ENCODE data around the gene ZFYVE28.
A peak's percentile ranks its signal among the peaks of the same experiment; 100 is the strongest.
"Not testable (repeated sequence)": the region's sequence is repeated elsewhere in the genome, so short reads cannot be mapped to it uniquely, and the experiment has no call there.

Gene ZFYVE28

DNA sequence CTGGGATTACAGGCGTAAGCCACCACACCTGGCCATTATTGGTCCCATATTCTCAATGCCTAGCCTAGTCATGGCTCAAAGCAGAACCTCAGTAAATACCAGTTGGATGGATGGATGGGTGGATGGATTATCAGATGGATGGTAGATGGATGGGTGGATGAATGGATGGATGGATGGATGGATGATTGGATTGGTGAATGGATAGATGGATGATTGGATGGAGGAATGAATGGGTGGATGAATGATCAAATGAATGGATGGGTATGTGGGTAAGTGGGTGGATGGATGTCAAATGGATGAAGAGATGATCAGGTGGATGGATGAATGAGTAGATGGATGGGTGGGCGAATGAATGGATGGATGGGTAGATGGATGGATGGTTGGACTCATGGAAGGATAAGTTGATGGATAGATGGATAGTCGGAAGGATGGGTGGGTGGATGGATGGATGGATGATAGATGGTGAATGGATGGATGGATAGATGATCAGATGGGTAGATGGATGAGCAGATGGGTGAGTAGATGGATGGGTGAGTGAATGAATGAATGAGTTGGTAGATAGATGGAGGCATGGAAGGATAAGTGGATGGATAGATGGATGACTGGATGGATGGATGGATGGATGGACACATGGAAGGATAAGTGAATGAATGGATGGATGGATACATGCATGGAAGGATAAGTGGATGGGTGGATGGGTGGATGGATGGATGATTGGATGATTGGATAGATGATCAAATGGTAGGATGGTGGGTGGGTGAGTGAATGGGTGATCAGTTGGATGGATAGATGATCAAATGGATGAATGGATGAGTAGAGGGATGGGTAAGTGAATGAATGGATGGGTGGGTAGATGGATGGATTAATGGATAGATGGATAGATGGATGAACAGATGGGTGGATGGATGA, 28.5 kb upstream of the ZFYVE28 start:
- no peak for DNase-seq

DNA sequence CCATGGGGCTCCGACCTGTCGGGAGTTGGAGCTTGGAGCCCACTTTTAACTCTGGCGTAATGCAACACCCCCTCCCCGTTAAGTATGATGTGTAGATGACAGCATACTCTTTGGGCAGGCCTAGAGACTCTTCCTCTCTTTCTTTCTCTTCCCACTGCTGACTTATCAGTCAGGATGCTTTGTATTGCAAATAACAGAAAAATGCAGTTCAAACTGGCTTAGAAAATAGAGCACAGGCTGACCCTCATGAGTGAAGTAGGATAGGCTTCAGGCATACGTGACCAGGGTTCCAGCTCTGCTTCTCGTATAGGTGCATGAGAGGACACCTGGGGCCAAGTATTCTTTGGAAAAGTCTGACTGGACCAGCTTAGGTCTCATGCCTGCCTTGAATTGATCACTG, 27.1 kb upstream of the ZFYVE28 start:
- no peak for DNase-seq

DNA sequence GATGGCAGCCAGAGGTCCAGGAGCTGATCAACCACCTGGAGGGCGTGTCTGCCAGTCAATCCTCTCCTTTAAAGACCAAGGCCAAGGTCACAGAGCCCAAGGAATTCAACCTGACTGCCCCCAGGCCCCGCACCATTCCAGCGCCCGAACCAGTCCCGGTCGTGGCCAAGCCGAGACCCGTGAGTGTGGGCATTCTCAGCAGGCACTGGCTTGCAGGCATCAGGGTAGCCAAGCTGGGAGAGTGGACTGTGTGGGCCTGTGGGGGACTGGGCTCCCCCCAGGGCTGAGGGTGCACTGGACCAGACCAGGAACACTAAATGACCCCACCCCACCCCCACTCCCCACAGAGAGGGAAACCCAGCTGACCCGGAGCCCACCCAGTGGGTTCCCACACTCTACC, 26.7 kb upstream of the ZFYVE28 start:
- DNase-seq, result no peak

DNA sequence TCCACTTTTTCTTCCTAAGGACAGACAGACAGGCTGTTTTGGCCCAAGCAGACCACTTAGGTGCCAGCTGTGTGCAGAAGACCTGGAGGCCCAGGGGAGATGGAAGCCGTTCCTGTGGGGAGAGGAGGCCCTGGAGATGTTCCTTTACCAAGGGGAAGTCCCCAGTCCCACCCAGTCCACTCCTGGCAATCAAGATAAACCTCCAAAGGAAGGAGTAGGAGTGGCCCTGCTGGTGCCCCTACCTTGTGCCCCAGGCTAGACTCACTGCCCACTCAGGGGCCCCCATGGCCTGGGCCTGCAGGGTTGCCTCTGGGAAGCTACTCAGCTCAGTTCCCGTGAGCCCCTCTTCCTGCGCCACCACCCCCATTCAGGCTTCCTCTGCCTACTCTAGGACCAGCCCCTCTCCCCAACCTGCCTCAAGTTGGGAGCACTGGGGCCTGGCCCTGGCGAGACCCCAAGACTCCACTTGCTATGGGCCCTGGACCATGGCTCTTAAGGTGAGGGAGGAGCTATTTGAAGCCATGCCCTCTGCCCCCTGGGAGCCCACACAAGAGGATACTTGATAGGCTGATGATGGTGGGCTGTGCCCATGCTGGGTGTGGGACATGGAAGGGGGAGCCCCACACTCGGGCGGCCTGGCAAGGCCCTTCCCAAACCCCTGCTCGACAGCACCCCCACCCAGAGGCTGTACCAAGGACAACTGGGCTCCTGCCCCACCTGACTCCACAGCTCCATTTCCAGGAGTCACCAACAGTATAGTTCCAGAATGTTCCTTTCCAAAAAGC, 25.7 kb upstream of the ZFYVE28 start:
- DNase-seq, result no peak

DNA sequence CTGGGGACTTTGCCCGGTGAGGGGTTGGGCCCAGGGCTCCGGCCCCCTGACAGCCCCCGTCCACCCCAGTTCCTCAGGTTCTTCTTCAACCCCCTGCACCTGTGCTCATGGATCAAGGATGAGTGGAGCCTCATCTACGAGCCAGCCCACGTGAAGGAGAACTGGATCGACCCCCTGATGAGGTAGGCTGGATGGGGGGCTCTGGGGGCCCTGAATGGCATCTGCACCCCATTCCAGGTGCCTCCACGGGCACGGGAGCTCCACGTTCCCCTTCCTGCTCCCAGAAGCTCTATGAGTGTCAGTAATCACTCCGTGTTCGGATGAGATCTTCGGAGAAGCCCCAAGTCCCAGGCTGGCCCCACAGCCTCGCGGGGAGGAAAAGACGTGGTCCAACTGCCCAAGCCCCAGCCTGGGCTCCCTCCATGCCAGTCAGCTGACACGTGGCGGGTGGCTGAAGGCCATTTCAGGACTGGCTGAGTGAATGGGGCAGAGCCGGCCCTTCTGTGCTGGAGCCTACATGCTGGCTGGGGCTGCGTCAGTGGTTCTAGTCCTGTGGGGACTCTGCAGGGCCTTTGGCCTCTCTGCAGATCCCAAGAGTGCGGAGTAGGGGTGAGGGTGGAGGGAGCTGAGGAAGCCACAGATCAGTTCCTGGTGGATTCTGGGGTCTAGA, 24.8 kb upstream of the ZFYVE28 start:
- DNase-seq, result no peak

DNA sequence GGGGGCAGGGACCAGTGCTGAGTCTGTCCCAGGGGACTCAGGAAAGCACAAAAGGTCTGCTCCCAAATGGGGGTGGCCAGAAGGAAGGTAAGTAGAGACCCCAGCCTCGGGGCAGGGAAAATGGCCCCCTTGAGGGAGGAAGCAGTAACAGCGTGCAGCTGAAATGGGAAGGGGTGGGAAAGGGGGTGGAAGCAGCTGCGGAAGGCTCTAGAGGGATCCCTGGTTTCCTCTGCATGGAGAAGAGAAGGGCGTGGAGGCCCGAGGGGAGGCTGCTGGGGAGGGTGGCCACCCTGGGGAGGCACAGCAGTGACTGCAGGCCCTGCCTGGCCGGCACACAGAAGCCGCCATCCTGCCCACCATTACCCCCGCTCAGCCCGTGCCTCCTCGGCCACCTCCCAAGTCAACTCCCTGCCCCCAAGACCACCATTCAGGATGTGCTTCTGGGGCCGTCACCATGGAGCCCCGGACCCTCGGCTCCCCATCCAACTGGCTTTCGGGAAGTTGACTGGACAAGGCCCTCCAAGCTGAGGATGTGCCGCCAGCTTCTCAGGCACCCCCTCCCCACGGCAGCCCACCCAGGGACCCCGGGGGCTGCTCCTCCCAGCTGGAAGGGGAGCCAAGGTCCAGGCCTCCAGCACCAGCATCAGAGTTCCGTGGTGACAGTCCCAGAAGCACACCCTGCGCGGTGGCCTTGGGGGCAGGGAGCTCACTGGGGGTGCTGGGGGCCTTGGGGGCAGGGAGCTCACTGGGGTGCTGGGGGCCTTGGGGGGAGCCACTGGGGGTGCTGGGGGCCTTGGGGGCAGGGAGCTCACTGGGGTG, 23.9 kb upstream of the ZFYVE28 start:
- DNase-seq, result no peak

DNA sequence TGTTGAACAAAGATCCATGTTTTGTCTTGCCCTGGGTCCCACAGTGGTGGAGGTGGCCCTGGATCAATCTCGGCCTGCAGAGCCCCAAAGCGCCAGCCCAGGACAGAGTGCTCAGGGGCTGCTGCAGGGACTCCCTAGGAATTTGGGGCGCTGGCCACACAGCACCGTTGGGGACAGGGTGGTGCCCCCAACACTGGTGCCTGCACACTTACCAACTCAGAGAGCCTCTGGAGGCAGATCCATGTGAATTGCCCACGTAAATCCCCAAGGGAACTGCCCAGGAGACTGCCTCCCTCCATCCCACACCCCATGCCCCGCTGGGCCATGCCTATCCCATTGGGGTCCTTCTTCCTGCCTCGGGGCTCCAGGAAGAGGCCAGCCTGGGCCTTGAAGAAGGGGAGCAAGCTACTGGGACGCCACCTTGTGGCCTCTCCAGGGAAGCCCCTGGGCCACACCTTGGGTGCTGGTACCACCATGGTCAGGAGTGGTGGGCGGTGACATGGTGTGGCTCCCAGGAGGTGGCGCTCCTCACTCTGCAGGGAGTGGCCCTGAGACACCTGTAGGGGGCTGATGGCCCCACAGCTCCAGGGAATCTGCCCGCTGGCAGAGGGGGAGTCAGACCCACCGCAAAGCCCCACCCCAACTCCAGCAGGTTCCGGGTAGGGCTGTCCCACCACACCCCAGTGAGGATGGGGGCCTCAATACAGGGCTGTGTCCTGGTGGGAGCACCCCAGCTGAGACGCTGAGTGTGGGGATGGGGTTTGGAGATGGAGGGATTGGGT, 23.1 kb upstream of the ZFYVE28 start:
- peak in 4 of 51 donors; percentile 11 to 30 (median 26) for DNase-seq

DNA sequence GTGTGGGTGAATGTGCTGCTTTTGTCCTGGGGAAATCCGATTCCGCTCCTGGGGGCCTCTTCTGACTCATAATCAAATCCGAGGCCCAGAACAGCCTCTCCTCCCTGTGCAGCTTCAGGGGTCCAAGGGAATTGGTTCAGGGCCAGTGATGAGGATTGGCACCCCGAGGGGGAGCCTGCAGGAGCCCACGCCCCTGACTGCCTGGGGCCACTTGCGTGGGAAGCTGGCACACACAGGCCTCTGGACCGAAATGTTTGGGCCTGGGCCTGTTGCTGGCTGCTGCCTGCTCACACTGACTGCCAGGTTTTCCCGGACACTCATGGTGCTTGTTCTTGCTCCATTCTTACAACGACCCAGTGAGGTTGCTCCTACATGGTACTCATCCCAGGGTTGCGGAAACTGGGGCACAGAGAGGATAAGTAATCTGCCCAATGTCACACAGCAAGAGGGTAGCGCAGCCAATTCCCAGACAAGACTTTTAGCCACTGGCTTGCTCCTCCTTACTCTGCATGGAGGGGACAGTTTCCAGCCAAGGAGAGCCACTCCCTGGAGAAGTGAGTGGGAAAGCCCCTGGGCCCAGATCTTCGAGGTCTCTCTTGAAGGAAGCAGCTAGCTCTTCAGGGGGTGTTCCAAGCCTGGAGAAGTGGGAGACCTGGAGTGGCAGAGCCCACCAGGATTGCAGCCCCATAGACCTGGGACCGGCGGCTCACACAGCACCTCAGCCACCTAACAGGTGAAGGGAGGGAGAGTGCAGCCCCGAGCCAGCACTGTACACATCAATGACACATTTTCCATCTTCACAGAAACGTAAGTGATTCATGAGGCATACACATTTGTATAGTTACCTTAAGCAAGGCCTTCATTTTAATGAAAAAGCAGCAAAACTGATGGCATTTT, 20.6 kb upstream of the ZFYVE28 start:
- DNase-seq, result peak in 18 of 51 donors; percentile 13 to 71 (median 42)

DNA sequence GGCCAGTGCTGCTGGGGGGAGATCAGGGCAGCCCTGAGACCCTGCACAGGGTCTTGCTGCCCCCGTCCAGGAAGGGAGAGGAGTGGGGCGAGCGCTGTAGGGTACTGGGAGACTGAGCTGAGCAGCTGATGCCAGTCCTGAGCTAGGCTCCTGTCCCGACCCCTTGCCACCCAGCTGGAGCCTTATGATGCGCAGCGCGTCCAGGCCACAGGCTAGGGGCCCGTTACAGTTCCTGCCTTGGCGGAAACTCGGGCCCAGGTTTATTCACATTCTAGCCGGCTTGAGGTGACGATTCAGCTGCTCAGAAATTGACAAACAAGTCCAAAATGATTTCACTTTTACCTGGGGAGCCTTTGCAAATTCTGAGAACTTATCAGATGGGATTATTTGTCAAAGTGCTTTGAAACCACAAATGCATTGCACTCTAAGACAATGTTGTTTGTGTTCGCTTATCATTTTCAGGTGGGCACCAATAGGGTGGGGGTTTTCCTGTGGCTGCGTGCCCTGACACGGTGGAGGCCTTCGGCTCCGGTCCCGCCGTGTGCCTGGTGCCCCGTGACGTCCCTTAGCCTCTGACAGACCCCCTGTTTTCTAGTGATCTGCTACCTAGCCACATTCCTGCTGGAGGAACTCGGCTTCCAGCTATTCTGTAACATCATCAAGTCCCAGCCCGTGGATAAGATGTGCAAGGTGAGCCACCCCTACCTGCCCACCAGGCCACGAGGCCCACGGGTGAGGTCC, 19.2 kb upstream of the ZFYVE28 start:
- DNase-seq, result no peak

DNA sequence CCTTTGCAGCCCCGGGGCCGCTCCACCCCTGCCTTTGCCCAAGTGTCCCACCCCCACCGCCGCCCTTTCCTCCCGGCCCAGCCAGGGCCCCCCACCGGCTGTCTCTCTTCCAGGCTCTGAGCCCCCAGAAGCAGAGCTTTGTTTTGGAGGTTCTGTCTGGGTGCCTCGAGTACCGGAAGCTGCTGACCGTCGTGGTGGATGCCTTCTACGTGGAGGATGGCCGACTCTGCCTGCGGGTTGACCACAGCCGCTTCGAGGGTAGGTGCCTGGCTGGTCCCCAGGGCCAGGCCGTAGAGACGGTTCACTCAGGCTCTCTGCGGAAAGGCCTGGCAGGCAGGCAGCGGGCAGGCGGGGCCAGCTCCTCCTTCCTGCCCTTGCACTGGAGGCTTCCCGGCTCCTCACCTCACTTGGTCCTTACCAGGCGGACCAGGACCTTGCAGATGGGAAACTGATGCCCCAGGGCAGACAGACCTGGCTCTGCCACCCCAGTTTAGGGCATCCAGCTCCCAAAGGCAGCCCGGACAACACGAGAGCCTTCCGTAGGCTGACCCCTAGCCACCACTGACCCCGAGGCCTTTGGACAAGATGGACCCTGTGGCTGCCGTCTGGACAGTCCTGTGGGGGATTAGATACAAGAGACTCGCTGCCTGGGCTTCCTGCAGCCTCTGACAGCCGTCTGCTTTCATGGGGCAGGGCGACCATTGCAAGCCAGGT, 18.5 kb upstream of the ZFYVE28 start:
- DNase-seq, result no peak

DNA sequence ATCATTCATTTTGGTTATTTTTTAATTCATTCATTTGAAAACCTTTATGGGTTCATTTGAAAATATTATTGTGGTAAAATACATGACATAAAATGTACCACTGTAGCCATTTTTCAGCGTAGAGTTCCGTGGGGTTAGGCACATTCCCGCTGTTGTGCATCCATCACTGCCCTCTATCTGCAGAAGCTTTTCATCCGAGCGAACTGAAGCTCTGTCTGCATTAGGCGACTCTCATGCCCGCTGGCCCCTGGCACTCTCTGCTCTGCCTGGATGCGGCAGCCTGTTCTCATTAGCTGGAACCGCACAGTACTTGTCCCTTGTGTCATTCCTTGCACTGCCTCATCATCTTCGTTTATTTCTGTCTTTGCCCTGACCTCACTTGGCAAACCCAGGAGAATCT, 17.9 kb upstream of the ZFYVE28 start:
- DNase-seq, result peak in 31 of 51 donors; percentile 16 to 81 (median 50)

DNA sequence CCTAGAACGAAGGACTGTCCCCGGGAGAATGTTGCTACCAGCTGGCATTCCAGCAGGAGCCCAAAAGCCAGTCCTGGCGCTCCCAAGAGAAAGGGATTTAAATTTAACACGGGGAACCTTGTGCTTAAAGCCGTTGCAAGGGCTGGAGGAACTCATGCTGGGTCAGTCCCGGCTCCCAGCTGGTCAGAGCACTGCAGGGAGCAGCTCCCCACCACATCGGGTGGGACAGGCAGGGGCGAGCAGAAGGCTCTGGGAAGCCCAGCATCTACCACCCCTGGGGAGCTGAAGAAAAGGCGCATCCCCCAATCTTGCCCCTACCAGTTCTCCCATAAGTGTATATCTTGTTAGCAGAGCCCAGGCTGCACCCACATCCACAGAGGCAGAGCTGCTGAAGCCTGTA, 16.0 kb upstream of the ZFYVE28 start:
- no peak for DNase-seq

DNA sequence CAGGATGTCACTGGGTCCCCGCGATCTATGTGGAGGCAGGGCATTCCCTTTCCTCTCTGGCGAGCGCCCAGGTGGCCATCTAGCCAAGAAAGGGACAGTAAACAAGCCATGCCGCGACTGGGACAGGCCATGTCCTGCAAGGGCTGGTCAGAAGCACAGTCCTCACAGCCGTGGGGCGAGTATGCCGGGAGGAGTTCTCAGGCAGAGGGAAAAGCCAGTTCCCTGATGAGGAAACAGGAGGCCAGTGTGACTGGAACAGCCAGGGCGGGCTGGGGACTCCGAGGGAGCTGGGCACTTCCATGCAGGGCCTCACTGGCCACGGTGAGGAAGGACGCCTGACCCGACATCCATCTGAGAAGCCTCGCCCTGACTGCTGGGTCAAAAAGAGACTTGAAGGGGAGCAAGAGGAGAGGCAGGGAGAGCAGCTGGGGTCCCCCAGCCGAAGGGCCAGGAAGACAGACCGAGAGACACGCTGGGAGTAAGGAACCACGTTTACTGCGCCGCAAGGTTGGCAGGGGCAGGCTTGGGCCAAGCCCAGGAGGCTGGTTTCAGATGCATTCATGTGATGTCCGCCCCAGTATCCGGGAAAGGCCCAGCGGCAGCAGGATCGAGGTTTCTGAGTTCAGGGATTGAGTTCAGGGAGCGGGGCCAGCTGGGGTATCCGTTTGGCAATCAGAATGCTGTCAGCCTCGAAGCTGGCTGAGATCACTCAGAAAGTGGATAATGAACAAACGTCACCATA, 15.3 kb upstream of the ZFYVE28 start:
- peak in 22 of 51 donors; percentile 21 to 66 (median 52) for DNase-seq

DNA sequence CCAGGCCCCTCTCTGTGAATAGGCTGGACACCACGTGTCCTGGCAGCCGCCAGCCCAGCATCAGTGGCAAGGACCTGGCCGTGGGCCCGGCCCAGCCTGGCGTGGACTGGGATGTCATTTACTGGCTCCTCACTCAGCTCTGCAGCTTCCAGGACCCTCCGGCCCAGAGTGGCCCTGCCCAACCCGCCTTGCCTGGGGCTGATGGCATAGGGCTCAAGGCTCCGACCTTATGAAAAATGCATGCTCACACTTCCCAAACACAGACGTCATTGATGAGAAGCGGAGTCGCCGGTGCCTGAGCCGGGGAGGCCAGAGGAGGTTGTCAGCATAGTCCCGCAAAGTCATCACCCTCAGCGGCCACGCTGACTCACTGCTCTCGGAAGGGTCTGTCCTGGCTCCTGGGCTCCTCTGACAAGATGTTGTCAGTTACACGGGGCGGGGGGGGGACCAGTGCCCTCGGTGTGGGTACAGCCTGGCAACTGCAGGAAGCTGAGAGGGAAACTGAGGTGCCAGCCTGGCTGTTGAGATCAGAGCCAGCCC, 14.6 kb upstream of the ZFYVE28 start:
- DNase-seq, result peak in 49 of 51 donors; percentile 31 to 98 (median 78)

DNA sequence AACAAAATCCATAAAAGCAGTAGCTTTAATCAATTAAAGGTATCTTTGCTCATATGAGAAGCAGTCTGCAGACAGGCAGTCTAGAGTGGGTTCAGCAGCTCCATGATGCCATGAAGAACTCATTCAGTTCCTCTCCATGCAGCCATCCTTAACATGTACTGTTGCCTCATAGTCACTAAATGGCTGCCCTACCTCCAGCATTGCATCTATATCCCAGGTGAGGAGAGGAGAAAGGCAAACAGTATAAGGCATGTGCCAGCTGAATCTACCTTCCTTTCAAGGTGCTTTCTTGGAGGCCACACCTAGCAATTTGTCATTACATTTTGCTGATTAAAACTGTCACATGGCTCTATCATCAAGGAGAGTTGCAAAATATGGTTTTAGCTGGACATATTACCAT, 13.6 kb upstream of the ZFYVE28 start:
- no peak for DNase-seq

DNA sequence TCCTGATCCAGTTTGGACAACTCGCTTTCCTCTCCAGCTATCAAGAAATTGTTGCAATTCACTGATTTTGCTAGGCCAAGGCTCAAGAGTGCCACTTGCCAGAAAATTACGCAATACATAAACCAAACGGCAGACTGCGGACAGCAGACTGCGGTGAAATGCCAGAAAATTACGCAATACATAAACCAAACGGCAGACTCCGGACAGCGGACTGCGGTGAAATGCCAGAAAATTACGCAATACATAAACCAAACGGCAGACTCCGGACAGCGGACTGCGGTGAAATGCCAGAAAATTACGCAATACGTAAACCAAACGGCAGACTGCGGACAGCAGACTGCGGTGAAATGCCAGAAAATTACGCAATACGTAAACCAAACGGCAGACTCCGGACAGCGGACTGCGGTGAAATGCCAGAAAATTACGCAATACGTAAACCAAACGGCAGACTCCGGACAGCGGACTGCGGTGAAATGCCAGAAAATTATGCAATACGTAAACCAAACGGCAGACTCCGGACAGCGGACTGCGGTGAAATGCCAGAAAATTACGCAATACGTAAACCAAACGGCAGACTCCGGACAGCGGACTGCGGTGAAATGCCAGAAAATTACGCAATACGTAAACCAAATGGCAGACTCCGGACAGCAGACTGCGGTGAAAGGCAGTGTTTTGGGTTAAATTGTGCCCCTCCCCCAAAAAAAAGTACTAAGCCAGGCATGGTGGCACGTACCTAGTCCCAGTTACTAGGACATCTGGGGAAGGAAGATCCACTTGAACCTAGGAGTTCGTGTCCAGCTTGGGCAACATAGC, 11.7 kb upstream of the ZFYVE28 start:
- not testable (repeated sequence) for DNase-seq

All from hypothalamus (tissue), 51 donors.